K562 (cell line): ENCODE results near the gene MAP2K6. TPM values are rescaled to one million over a fixed set of nuclear protein-coding genes. Genes with fewer than 3 reads are reported as not detected.

Experiments used
- ATAC-seq: fragments of 200-7000 bp; cut with Tn5 transposase; 3 replicates; pipeline ENCODE4 v1.9.1; 2020; ENCODE audit warnings: moderate library complexity
- BruUV-seq: library from RNA; stranded (reverse); fragments of 400-500 nt; replicated peaks from 2 replicates; lab custom pipeline; 2021; lab: Mats Ljungman, UMichigan
- CTCF ChIA-PET: fragments of 300-600 bp; formaldehyde crosslinking; extraction: SDS; loops from one replicate; lab custom pipeline; 2021; ENCODE audit warnings: low intra/inter-chr PET ratio; lab: Yijun Ruan, JAX
- POLR2A ChIA-PET: fragments of 300-600, 350-650 bp; sonication (Branson Sonifier 250); formaldehyde crosslinking; extraction: SDS; loops from one replicate; lab custom pipeline; 2021; ENCODE audit warnings: antibody characterized with exemption, inconsistent platforms; lab: Yijun Ruan, JAX
- DNase-seq, 4 experiments: peaks; one replicate each; pipeline versions ENCODE4 v3.0.0 to v3.0.0-alpha.2; 2011 to 2018; ENCODE audit warnings: low spot score in 3 of 4, mixed read lengths in 3 of 4; ENCODE audit errors: extremely low read depth in 1 of 4
- FAIRE-seq: peaks from 2 replicates; lab custom pipeline; 2011; peaks lifted over from hg19 to GRCh38; lab: Jason Lieb, UNC
- H2AFZ ChIP-seq: 2 replicates; pipeline ENCODE4 v1.6.0; 2011; ENCODE audit warnings: low read depth, low read length, control low read depth, inconsistent platforms
- H3K27ac ChIP-seq: fragments of 200-600 bp; 3 replicates; pipeline ENCODE4 v1.8.0; 2011; ENCODE audit warnings: low read depth, mild to moderate bottlenecking, control low read depth, inconsistent platforms, low read length, moderate library complexity, mixed read lengths; ENCODE audit errors: extremely low read depth
- H3K27me3 ChIP-seq, 2 experiments: fragments of 300-600 bp in 1 of 2; 2 replicates in 1 of 2; 3 replicates in 1 of 2; pipeline versions ENCODE4 v1.6.0 to v1.8.0; 2011; ENCODE audit warnings: inconsistent platforms in 2 of 2, low read length in 2 of 2, mild to moderate bottlenecking in 1 of 2, mixed read lengths in 1 of 2, moderate library complexity in 1 of 2; ENCODE audit not compliant: control insufficient read depth in 2 of 2, insufficient read depth in 2 of 2
- H3K36me3 ChIP-seq: fragments of 300-600 bp; 3 replicates; pipeline ENCODE4 v1.8.0; 2011; ENCODE audit warnings: mild to moderate bottlenecking, low read length, inconsistent platforms; ENCODE audit not compliant: control insufficient read depth, insufficient read depth
- H3K4me1 ChIP-seq, 2 experiments: fragments of 200-600 bp in 1 of 2; replicated peaks in 1 of 2; 2 replicates in 1 of 2; 3 replicates in 1 of 2; pipeline versions ENCODE4 v1.5.1 to v1.8.0; 2011; ENCODE audit warnings: inconsistent platforms in 2 of 2, low read length in 2 of 2, mild to moderate bottlenecking in 1 of 2, mixed read lengths in 1 of 2, moderate library complexity in 1 of 2; ENCODE audit not compliant: control insufficient read depth in 2 of 2, insufficient read depth in 2 of 2
- H3K4me2 ChIP-seq: 2 replicates; pipeline ENCODE4 v1.6.1; 2011; ENCODE audit warnings: low read length, control low read depth, inconsistent platforms, mixed read lengths; ENCODE audit not compliant: insufficient read depth
- H3K4me3 ChIP-seq: fragments of 200-600 bp; sonication (generic), shearing (Covaris generic); 2 replicates; pipeline ENCODE4 v1.5.1; 2016; ENCODE audit warnings: control low read depth, inconsistent platforms
- H3K79me2 ChIP-seq: fragments of 200-600 bp; 3 replicates; pipeline ENCODE4 v1.8.0; 2011; ENCODE audit warnings: low read length, inconsistent platforms; ENCODE audit not compliant: control insufficient read depth, insufficient read depth
- H3K9ac ChIP-seq, 2 experiments: 2 replicates each; pipeline versions ENCODE4 v1.6.0 to v1.6.1; 2011; ENCODE audit warnings: low read depth in 2 of 2, low read length in 2 of 2, control low read depth in 1 of 2, inconsistent platforms in 1 of 2, mild to moderate bottlenecking in 1 of 2, mixed read lengths in 1 of 2; ENCODE audit not compliant: insufficient read depth in 1 of 2
- H3K9me1 ChIP-seq: one replicate; pipeline ENCODE4 v1.6.0; 2011; ENCODE audit warnings: inconsistent platforms, mild to moderate bottlenecking, low read length, moderate library complexity; ENCODE audit not compliant: control insufficient read depth, insufficient read depth
- H3K9me3 ChIP-seq: replicated peaks from 2 replicates; pipeline ENCODE4 v1.5.1; 2011; ENCODE audit warnings: low read depth, low read length, inconsistent platforms; ENCODE audit not compliant: control insufficient read depth, insufficient read depth
- H4K20me1 ChIP-seq: replicated peaks from 2 replicates; pipeline ENCODE4 v1.6.1; 2011; ENCODE audit warnings: low read length, inconsistent platforms, mixed read lengths; ENCODE audit not compliant: control insufficient read depth, insufficient read depth
- BRD9 ChIP-seq: fragments of 450-650 bp; IDR thresholded peaks from 2 replicates; pipeline ENCODE4 v1.6.1; 2018; ENCODE audit warnings: low read depth; ENCODE audit not compliant: partially characterized antibody
- CBX8 ChIP-seq: fragments of 200-600 bp; sonication (generic); IDR thresholded peaks from 2 replicates; pipeline ENCODE4 v1.6.1; 2012; ENCODE audit warnings: borderline replicate concordance, mixed run types, low read depth, mild to moderate bottlenecking, moderate library complexity, mixed read lengths, low read length, control low read depth, inconsistent platforms; ENCODE audit not compliant: poor library complexity, severe bottlenecking; ENCODE audit errors: extremely low read depth
- HSF4 ChIP-seq: fragments of 250-450 bp; sonication (Bioruptor Pico); IDR thresholded peaks from 2 replicates; pipeline ENCODE4 v2.1.2; 2022; ENCODE audit warnings: mild to moderate bottlenecking, moderate library complexity, borderline replicate concordance
- LEF1 ChIP-seq: fragments of 450-650 bp; IDR thresholded peaks from 2 replicates; pipeline ENCODE4 v1.6.1; 2016; ENCODE audit warnings: mild to moderate bottlenecking
- MBD1 ChIP-seq: fragments of 250-450 bp; sonication (Bioruptor Pico); IDR thresholded peaks from 2 replicates; pipeline ENCODE4 v1.8.0; 2022; ENCODE audit warnings: inconsistent platforms
- NFIC ChIP-seq: fragments of 450-650 bp; IDR thresholded peaks from 2 replicates; pipeline ENCODE4 v1.6.1; 2017; ENCODE audit warnings: mild to moderate bottlenecking, inconsistent platforms
- RAD21 ChIP-seq, 2 experiments: fragments of 250-450 bp in 1 of 2; fragments of 450-650 bp in 1 of 2; sonication (Bioruptor Pico) in 1 of 2; formaldehyde crosslinking in 1 of 2; IDR thresholded peaks in 1 of 2; conservative IDR thresholded peaks in 1 of 2; 2 replicates each; pipeline versions ENCODE4 v1.4.0 to v1.8.0; 2020 to 2022; ENCODE audit warnings: mild to moderate bottlenecking in 2 of 2, moderate library complexity in 1 of 2
- RBM15 ChIP-seq: fragments of 200-400 bp; formaldehyde crosslinking; IDR thresholded peaks from 2 replicates; pipeline ENCODE4 v1.6.1; 2018; ENCODE audit warnings: mild to moderate bottlenecking, low read length, moderate library complexity; ENCODE audit not compliant: insufficient read depth
- SNAPC5 ChIP-seq: fragments of 250-450 bp; sonication (Bioruptor Pico); IDR thresholded peaks from 2 replicates; pipeline ENCODE4 v1.8.0; 2021; ENCODE audit warnings: moderate library complexity, mild to moderate bottlenecking, inconsistent platforms
- ZNF146 ChIP-seq: IDR thresholded peaks from one replicate; pipeline ENCODE4 v1.6.1; 2018; ENCODE audit warnings: missing compliant biosample characterization; ENCODE audit not compliant: unreplicated experiment
- ZNF395 ChIP-seq: fragments of 200-800 bp; sonication (Bioruptor generic); IDR thresholded peaks from 2 replicates; pipeline ENCODE4 v1.6.1; 2017; ENCODE audit warnings: missing genetic modification characterization, missing compliant biosample characterization
- ZNF561 ChIP-seq: fragments of 450-650 bp; formaldehyde crosslinking; conservative IDR thresholded peaks from 2 replicates; pipeline ENCODE4 v1.4.0; 2020; ENCODE audit warnings: mild to moderate bottlenecking, moderate library complexity
- ZNF77 ChIP-seq: fragments of 250-450 bp; sonication (Bioruptor Pico); IDR thresholded peaks from 2 replicates; pipeline ENCODE4 v1.5.0; 2020
- ZSCAN32 ChIP-seq: fragments of 450-650 bp; formaldehyde crosslinking; IDR thresholded peaks from 2 replicates; pipeline ENCODE4 v1.4.0; 2020; ENCODE audit warnings: mild to moderate bottlenecking, moderate library complexity
- WGBS: fragments of 100-300 bp; shearing (Covaris generic); methylation state at CpG from one replicate; pipeline ENCODE4 v1.1.6; 2016; ENCODE audit warnings: low coverage, mixed read lengths; ENCODE audit not compliant: insufficient coverage; ENCODE audit errors: missing lambda C conversion rate; 5-methylcytosine and 5-hydroxymethylcytosine counted together
- in situ Hi-C: fragments of 300-500 bp; cut with MboI; formaldehyde crosslinking; loops from 4 replicates; pipeline ENCODE4 v1.15.0; 2018; ENCODE audit warnings: inconsistent platforms, mixed read lengths
- intact Hi-C: fragments of 100-400 bp; cut with micrococcal nuclease; formaldehyde crosslinking; loops from 2 replicates; pipeline ENCODE4 v1.14.2; 2022
- polyA plus RNA-seq, 8 experiments: library from polyadenylated mRNA; depleted of rRNA in 4 of 8; stranded (reverse) in 5 of 8; unstranded in 3 of 8; fragments of >200 nt; fragmentation: Nextera tagmentation in 2 of 8; fragmentation: Illumina TruSeq in 1 of 8; extraction: Ambion mirVana in 2 of 8; extraction: Trizol in 1 of 8; gene quantifications; 2 replicates each; pipeline versions ENCODE4 v1.2.1 to v1.2.3, GENCODE V29; 2011 to 2014; ENCODE audit warnings: inconsistent platforms in 1 of 8, missing spikeins in 1 of 8
- total RNA-seq, 7 experiments: library from RNA; depleted of rRNA in 6 of 7; stranded (reverse); fragments of >200 nt in 6 of 7; fragmentation: Illumina TruSeq in 2 of 7; extraction: Trizol in 2 of 7; gene quantifications; 2 replicates each; pipeline versions ENCODE4 v1.2.1 to v1.2.3, GENCODE V29; 2011 to 2021; ENCODE audit warnings: low replicate concordance in 1 of 7

Gene MAP2K6
- total and polyA plus RNA-seq, 9 of the 15 experiments (the other 6 are each of a cell fraction or from before 2014, with no cell fraction given): 0.07 to 0.13 TPM; not detected in 7

GRCh38 chr17:69433093-69433492 is 18.6 kb downstream of the MAP2K6 start:
- Histone ChIP-seq H3K4me3 (no peak overlapping the region), H3K36me3 (no peaks in the 10 kb centered on the region), H2AFZ (no peak overlapping the region), H3K27ac (no peak overlapping the region), H3K27me3 (no peaks in the 10 kb centered on the region), H3K4me2 (no peak overlapping the region), H4K20me1 (no peaks in the 10 kb centered on the region), H3K4me1 (no peaks in the 10 kb centered on the region), H3K9me1 (no peaks in the 10 kb centered on the region), H3K9ac (no peak overlapping the region), H3K9me3 (no peaks in the 10 kb centered on the region), H3K79me2 (no peaks in the 10 kb centered on the region)
- BruUV-seq: no TSS peak
- FAIRE-seq: no peak
- ATAC-seq: no peak
- 4% methylated on average over 3 of the region's 3 CpGs for WGBS
- ChIA-PET CTCF (no interaction called here), POLR2A (no interaction called here)
- TF ChIP-seq SNAPC5 (CRISPR knock-in tag) (no peak), RBM15 (no peak), BRD9 (no peak), NFIC (no peak), ZNF561 (CRISPR knock-in tag) (no peak), HSF4 (CRISPR knock-in tag) (no peak), ZSCAN32 (CRISPR knock-in tag) (no peak), ZNF77 (CRISPR knock-in tag) (no peak), ZNF395 (CRISPR knock-in tag) (no peak), ZNF146 (no peak), CBX8 (no peak), LEF1 (no peak), MBD1 (CRISPR knock-in tag) (no peak), RAD21 (CRISPR knock-in tag; conservative IDR thresholded peaks at IDR 0.05 in 1 of 2, IDR thresholded peaks at IDR 0.05 in 1 of 2) (no peak)
- no peak for DNase-seq
- intact Hi-C loops: no loop called here
- in situ Hi-C loops: no loop called here
